Measurements from ENCODE around the gene MTCL1.

Gene MTCL1

DNA sequence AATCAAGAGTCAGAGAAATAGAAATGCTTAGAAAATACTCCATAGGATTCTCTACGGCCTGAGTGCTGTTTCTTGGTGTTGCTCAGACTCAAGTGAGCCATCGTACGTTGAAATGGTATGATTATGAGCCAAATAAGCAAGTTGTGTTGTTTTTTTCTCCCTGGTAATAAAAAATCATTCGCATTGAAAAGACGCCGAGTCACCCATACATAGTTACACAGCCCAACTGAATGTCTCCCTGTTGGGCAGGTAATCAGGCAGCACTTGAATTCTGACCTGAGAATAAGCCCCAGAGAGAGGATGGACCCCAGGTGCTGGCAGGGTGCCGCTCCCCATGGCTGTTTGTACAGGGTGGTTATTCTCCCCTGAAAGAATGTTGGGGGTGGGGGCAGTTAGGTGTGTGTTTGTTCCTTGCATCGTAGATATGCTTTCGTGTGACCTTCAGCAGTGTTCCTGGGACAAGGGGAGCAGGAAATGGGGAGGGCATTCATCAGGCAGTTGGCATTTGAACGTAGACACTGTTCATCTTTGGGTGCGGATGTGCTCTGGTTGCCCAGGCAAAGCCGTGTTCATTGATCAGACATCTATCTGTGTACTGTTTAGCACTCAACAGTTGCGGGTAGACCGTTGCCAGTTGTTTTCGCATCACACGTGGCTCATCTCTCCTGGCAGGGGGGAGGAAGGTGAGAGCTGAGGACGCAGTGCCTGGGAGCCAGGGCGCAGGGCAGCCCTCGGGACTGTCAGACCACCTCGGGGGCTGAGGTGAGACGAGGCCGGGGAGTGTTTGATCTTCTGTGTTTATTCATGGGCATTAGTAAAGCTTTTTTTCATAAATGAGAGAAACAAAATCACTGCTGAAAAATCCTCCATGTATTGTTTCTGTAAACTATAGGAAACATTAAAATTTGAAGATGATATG, 27.3 kb downstream of the MTCL1 start:
- Histone ChIP-seq H3K4me1 (ENCODE audit: insufficient read depth, insufficient read length) (peaks cover 4% of the 10 kb centered on the region), H3K4me3 (ENCODE audit: insufficient read length, low read depth) (no peak overlapping the region), H3K9me3 (ENCODE audit: insufficient read depth, low read length) (no peaks in the 10 kb centered on the region), H3K9ac (ENCODE audit: insufficient read length, low read depth) (no peak overlapping the region), H3K36me3 (ENCODE audit: insufficient read depth, insufficient read length, low read length) (peaks cover 30% of the 10 kb centered on the region), H3K27me3 (ENCODE audit: insufficient read depth, insufficient read length) (no peaks in the 10 kb centered on the region)
- DNase-seq (ENCODE audit: low read depth, low spot score) = no peak
- no peak for TF ChIP-seq YY1 (IDR thresholded peaks at IDR 0.05; ENCODE audit: insufficient read depth, insufficient read length)
- no peak for TF ChIP-seq ZNF274 (IDR thresholded peaks at IDR 0.05; ENCODE audit: low read depth, low read length)
- TF ChIP-seq SUZ12 (IDR thresholded peaks at IDR 0.05; ENCODE audit: extremely low read depth, insufficient read depth, insufficient read length) = no peak

DNA sequence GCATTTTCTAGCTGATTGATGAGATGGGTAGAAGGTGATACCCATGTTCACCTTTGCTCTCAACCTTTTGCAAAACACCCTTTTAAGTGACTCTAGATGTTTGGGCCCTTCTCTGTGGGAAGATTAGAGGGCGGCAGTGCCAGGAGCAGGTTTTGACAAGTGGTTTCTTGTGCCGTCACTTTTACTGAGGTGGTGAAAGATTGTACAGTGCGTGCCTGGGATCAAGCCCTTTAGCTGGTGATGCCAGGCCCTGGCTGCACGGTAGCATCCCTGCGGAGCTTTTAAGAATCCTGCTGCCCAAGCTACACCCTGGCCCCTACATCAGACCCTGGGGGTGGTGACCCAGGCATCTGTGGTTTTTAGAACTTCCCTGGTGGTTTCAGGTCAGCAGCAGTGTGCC, 29.1 kb downstream of the MTCL1 start:
- DNase-seq (ENCODE audit: low read depth, low spot score) = no peak
- TF ChIP-seq YY1 (IDR thresholded peaks at IDR 0.05; ENCODE audit: insufficient read depth, insufficient read length) (no peak), SUZ12 (IDR thresholded peaks at IDR 0.05; ENCODE audit: extremely low read depth, insufficient read depth, insufficient read length) (no peak), ZNF274 (IDR thresholded peaks at IDR 0.05; ENCODE audit: low read depth, low read length) (no peak)
- peaks cover 4% of the 10 kb centered on the region for H3K4me1 ChIP-seq (ENCODE audit: insufficient read depth, insufficient read length)

DNA sequence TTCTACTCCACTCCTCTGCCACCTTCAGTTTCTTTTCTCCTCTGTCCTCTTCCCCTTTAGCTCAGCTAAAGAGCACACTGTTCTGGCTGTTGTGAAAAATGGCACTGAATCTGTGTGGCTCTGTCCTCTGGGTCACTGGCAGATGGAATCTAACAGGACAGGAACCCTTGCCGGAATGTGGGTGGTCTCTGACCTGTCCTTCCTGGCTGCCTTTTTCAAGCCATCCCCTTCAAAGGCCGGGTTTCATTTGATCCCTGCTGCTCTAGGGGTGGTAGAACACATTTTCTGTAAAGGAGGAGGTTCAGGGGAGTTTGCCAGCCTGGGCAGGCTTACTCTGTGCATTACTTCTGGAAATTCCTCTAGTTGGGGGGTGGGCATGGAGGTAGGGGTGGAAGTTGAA, 29.9 kb downstream of the MTCL1 start:
- Histone ChIP-seq H3K36me3 (ENCODE audit: insufficient read depth, insufficient read length, low read length) (peaks cover 38% of the 10 kb centered on the region), H3K27me3 (ENCODE audit: insufficient read depth, insufficient read length) (no peaks in the 10 kb centered on the region), H3K9ac (ENCODE audit: insufficient read length, low read depth) (no peak overlapping the region), H3K9me3 (ENCODE audit: insufficient read depth, low read length) (no peaks in the 10 kb centered on the region), H3K4me3 (ENCODE audit: insufficient read length, low read depth) (no peak overlapping the region), H3K4me1 (ENCODE audit: insufficient read depth, insufficient read length) (peaks cover 4% of the 10 kb centered on the region)
- TF ChIP-seq YY1 (IDR thresholded peaks at IDR 0.05; ENCODE audit: insufficient read depth, insufficient read length) (no peak), ZNF274 (IDR thresholded peaks at IDR 0.05; ENCODE audit: low read depth, low read length) (no peak), SUZ12 (IDR thresholded peaks at IDR 0.05; ENCODE audit: extremely low read depth, insufficient read depth, insufficient read length) (no peak)
- DNase-seq (ENCODE audit: low read depth, low spot score) = no peak

More for the DNA sequence above, 29.1 kb downstream of the MTCL1 start:
- Histone ChIP-seq H3K27me3 (ENCODE audit: insufficient read depth, insufficient read length) (no peaks in the 10 kb centered on the region), H3K36me3 (ENCODE audit: insufficient read depth, insufficient read length, low read length) (peaks cover 42% of the 10 kb centered on the region), H3K4me3 (ENCODE audit: insufficient read length, low read depth) (no peak overlapping the region), H3K9me3 (ENCODE audit: insufficient read depth, low read length) (no peaks in the 10 kb centered on the region), H3K9ac (ENCODE audit: insufficient read length, low read depth) (no peak overlapping the region)

DNA sequence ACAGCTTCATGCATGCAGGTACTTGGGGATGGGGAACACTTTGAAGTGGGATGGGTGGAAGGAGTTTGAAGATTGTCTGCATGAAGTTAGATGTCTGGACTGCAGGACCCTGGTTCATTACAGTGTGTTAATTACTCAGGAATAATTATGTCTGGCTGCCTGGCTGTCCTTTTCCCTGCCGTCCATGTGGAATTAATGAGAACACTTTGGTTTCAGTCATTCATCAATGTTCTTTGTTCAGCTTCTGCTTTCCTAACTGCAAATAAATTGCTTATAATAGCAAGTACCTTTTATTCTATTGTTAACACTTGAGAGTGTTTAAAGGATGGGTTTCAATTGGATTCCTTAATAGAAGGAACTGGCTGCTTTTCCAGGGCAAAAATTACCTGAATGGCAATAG, 35.8 kb downstream of the MTCL1 start:
- TF ChIP-seq ZNF274 (IDR thresholded peaks at IDR 0.05; ENCODE audit: low read depth, low read length) = no peak
- TF ChIP-seq SUZ12 (IDR thresholded peaks at IDR 0.05; ENCODE audit: extremely low read depth, insufficient read depth, insufficient read length) = no peak
- TF ChIP-seq YY1 (IDR thresholded peaks at IDR 0.05; ENCODE audit: insufficient read depth, insufficient read length) = no peak
- Histone ChIP-seq H3K27me3 (ENCODE audit: insufficient read depth, insufficient read length) (no peaks in the 10 kb centered on the region), H3K9me3 (ENCODE audit: insufficient read depth, low read length) (no peaks in the 10 kb centered on the region), H3K4me1 (ENCODE audit: insufficient read depth, insufficient read length) (no peaks in the 10 kb centered on the region), H3K36me3 (ENCODE audit: insufficient read depth, insufficient read length, low read length) (peaks cover 41% of the 10 kb centered on the region), H3K9ac (ENCODE audit: insufficient read length, low read depth) (no peak overlapping the region), H3K4me3 (ENCODE audit: insufficient read length, low read depth) (no peak overlapping the region)
- no peak for DNase-seq (ENCODE audit: low read depth, low spot score)

DNA sequence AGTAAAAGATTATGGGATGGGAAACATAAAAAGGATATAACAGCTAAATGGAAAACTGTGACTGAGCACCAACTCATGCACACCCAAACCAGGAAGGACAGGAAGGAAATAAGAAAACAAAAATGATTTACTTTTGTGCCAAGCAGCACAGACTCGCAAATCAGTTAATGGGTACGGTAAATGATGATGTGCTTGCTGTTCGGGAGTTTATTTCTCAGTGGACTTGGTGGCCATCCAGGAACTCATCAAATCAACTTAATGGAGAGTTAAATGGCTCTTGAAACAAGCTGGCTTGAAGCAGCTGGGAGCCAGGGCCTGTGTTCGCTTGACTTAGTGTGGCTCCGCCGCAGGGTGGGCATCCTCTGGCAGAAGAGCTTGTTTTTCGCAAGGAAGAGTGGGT, 36.2 kb downstream of the MTCL1 start:
- H3K9ac ChIP-seq (ENCODE audit: insufficient read length, low read depth) = no peak overlapping the region
- TF ChIP-seq SUZ12 (IDR thresholded peaks at IDR 0.05; ENCODE audit: extremely low read depth, insufficient read depth, insufficient read length) = no peak
- TF ChIP-seq ZNF274 (IDR thresholded peaks at IDR 0.05; ENCODE audit: low read depth, low read length) = no peak
- no peak for TF ChIP-seq YY1 (IDR thresholded peaks at IDR 0.05; ENCODE audit: insufficient read depth, insufficient read length)

DNA sequence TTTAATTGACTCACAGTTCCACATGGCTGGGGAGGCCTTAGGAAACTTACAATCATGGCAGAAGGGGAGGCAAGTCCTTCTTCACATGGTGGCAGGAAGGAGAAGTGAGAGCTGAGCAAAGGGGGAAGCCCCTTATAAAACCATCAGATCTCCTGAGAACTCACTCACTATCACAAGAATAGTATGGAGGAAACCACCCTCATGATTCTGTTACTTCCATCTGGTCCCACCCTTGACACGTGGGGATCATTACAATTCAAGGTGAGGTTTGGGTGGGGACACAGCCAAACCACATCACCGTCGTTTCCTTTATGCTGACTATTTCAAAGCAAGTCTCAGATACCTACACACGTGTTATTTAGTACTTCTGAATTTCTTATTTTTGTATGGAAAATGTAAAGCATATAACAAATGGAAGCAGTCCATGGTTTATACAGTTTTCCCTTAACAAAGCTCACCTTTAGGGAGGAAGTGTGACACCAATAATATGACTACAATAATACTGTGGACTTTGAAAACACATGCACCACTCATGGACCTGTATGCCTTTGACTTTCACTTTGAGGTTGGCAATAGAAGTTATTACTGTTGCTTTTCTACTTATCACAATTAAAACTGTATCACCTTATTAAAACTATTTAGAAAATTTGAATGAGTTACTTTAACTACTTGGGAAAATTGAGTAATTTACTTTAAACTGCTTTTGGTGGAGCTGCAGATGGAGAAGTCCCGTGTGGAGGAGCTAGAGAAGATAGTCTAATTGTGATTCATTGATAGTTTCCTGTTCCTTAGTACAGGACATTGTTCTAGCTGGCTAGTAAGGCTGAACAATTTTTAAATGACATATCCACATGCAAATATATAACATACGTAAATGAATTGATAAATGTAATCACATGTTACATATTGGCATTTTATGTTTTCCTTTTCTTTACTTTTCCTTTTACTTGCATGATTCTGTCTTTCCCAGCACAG, 37.3 kb downstream of the MTCL1 start:
- H3K9me3 ChIP-seq (ENCODE audit: insufficient read depth, low read length) = no peaks in the 10 kb centered on the region
- TF ChIP-seq ZNF274 (IDR thresholded peaks at IDR 0.05; ENCODE audit: low read depth, low read length) (no peak), YY1 (IDR thresholded peaks at IDR 0.05; ENCODE audit: insufficient read depth, insufficient read length) (no peak), SUZ12 (IDR thresholded peaks at IDR 0.05; ENCODE audit: extremely low read depth, insufficient read depth, insufficient read length) (no peak)
- no peaks in the 10 kb centered on the region for H3K4me1 ChIP-seq (ENCODE audit: insufficient read depth, insufficient read length)
- peaks cover 42% of the 10 kb centered on the region for H3K36me3 ChIP-seq (ENCODE audit: insufficient read depth, insufficient read length, low read length)
- DNase-seq (ENCODE audit: low read depth, low spot score) = no peak
- no peaks in the 10 kb centered on the region for H3K27me3 ChIP-seq (ENCODE audit: insufficient read depth, insufficient read length)
- no peak overlapping the region for H3K9ac ChIP-seq (ENCODE audit: insufficient read length, low read depth)
- no peak overlapping the region for H3K4me3 ChIP-seq (ENCODE audit: insufficient read length, low read depth)

More for the DNA sequence above, 36.2 kb downstream of the MTCL1 start:
- DNase-seq (ENCODE audit: low read depth, low spot score) = no peak
- no peaks in the 10 kb centered on the region for H3K4me1 ChIP-seq (ENCODE audit: insufficient read depth, insufficient read length)
- H3K27me3 ChIP-seq (ENCODE audit: insufficient read depth, insufficient read length) = no peaks in the 10 kb centered on the region
- no peak overlapping the region for H3K4me3 ChIP-seq (ENCODE audit: insufficient read length, low read depth)
- peaks cover 41% of the 10 kb centered on the region for H3K36me3 ChIP-seq (ENCODE audit: insufficient read depth, insufficient read length, low read length)
- H3K9me3 ChIP-seq (ENCODE audit: insufficient read depth, low read length) = no peaks in the 10 kb centered on the region

All from NT2/D1 (cell line).